PC-3 (cell line): Measurements from ENCODE around the gene ABCA12.

Experiments used
- CTCF ChIP-seq: fragments of 300-600 bp; sonication (generic); conservative IDR thresholded peaks from 2 replicates; pipeline ENCODE4 v1.5.1; 2017; ENCODE audit warnings: antibody characterized with exemption, low read depth, mild to moderate bottlenecking, low read length
- EZH2 ChIP-seq: fragments of 300-600 bp; sonication (generic); IDR thresholded peaks from one replicate; pipeline ENCODE4 v1.6.1; 2017; ENCODE audit warnings: antibody characterized with exemption, mild to moderate bottlenecking, low read length; ENCODE audit not compliant: unreplicated experiment
- EZH2phosphoT487 ChIP-seq: fragments of 300-600 bp; sonication (generic); IDR thresholded peaks from 2 replicates; pipeline ENCODE4 v1.6.1; 2018; ENCODE audit warnings: mild to moderate bottlenecking, antibody characterized with exemption, low read length, borderline replicate concordance

GRCh38 chr2:214985619-214986018, 152.8 kb downstream of the ABCA12 start:
- TF ChIP-seq CTCF (no peak), EZH2phosphoT487 (no peak), EZH2 (no peak)
